Muscle of arm (tissue), 12 donors: Measurements from ENCODE around the gene C16orf86. TPM values are rescaled to one million over a fixed set of nuclear protein-coding genes. Genes with fewer than 3 reads are reported as not detected.

Source experiments
- DNase-seq: peaks from one replicate; pipeline ENCODE4 v3.0.0-alpha.2; 2013
- polyA plus RNA-seq, 12 donors: library from polyadenylated mRNA; unstranded; fragments of 120-200 nt; gene quantifications; one replicate each; pipeline ENCODE4 v1.2.1, GENCODE V29; 2013; ENCODE audit not compliant: insufficient read length in 12 of 12

The C16orf86 gene
- polyA plus RNA-seq, 12 donors: 1.5 to 3.2 (median 2.1) TPM; not detected in 2

GRCh38 chr16:67653128-67653788 lies 13.4 kb upstream of the C16orf86 start:
- no peak for DNase-seq

- DNase-seq: no peak
These were observed 12.7 kb upstream of the C16orf86 start for GRCh38 chr16:67653789-67654402.

- DNase-seq: no peak
These were observed 12.2 kb upstream of the C16orf86 start for GRCh38 chr16:67654403-67654911.

- no peak for DNase-seq
These were observed 11.3 kb upstream of the C16orf86 start for GRCh38 chr16:67655363-67655762.

- DNase-seq: no peak
These were observed 10.1 kb upstream of the C16orf86 start for GRCh38 chr16:67656344-67657016.

- no peak for DNase-seq
These were observed 9.5 kb upstream of the C16orf86 start for GRCh38 chr16:67657017-67657608.

GRCh38 chr16:67657751-67658518 lies 8.7 kb upstream of the C16orf86 start:
- DNase-seq: no peak

GRCh38 chr16:67658849-67659674 lies 7.6 kb upstream of the C16orf86 start:
- no peak for DNase-seq

GRCh38 chr16:67659675-67660563 lies 6.7 kb upstream of the C16orf86 start, which contains the start of gene ACD:
ACD (minus strand) TSS chr16:67660260; CDS start chr16:67660220, 40 bp downstream.
- DNase-seq: peak; percentile 95

GRCh38 chr16:67660564-67661028 lies 6.0 kb upstream of the C16orf86 start, which contains the start of gene PARD6A:
PARD6A (plus strand) TSS chr16:67660960; CDS start chr16:67661039, 79 bp downstream.
- DNase-seq: peak; percentile 95

- peak; percentile 50 for DNase-seq
These were observed 5.4 kb upstream of the C16orf86 start for GRCh38 chr16:67661101-67661761.

- no peak for DNase-seq
These were observed 4.5 kb upstream of the C16orf86 start for GRCh38 chr16:67661886-67662652.

- no peak for DNase-seq
These were observed 4.0 kb upstream of the C16orf86 start for GRCh38 chr16:67662653-67663010.

GRCh38 chr16:67663151-67663876 lies 3.3 kb upstream of the C16orf86 start:
- DNase-seq: no peak

- DNase-seq: no peak
These were observed 2.8 kb upstream of the C16orf86 start for GRCh38 chr16:67663877-67664222.

GRCh38 chr16:67664258-67664657 lies 2.4 kb upstream of the C16orf86 start:
- DNase-seq: no peak

- no peak for DNase-seq
These were observed 1.7 kb upstream of the C16orf86 start for GRCh38 chr16:67664871-67665270.
